ENCODE results near the gene RBMS3.

- TF ChIP-seq BHLHE40 (IDR thresholded peaks at IDR 0.05; ENCODE audit: borderline replicate concordance), result no peak
- TF ChIP-seq HDGF (IDR thresholded peaks at IDR 0.05; ENCODE audit: borderline replicate concordance), result no peak
- TF ChIP-seq SP1 (IDR thresholded peaks at IDR 0.05), result no peak
- TF ChIP-seq, protein P1, sequence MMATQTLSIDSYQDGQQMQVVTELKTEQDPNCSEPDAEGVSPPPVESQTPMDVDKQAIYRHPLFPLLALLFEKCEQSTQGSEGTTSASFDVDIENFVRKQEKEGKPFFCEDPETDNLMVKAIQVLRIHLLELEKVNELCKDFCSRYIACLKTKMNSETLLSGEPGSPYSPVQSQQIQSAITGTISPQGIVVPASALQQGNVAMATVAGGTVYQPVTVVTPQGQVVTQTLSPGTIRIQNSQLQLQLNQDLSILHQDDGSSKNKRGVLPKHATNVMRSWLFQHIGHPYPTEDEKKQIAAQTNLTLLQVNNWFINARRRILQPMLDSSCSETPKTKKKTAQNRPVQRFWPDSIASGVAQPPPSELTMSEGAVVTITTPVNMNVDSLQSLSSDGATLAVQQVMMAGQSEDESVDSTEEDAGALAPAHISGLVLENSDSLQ (IDR thresholded peaks at IDR 0.05), result no peak
- TF ChIP-seq FOXK2 (IDR thresholded peaks at IDR 0.05), result no peak
- TF ChIP-seq FOXM1 (IDR thresholded peaks at IDR 0.05; ENCODE audit: borderline replicate concordance), result no peak
- no peak for TF ChIP-seq ELF4 (IDR thresholded peaks at IDR 0.05)
- no peak for TF ChIP-seq ZNF384 (IDR thresholded peaks at IDR 0.05)
- TF ChIP-seq L3MBTL2 (conservative IDR thresholded peaks at IDR 0.05), result no peak
- TF ChIP-seq ARNT (IDR thresholded peaks at IDR 0.05), result no peak
- TF ChIP-seq CTBP1 (IDR thresholded peaks at IDR 0.05; ENCODE audit: borderline replicate concordance), result no peak
- TF ChIP-seq SUZ12 (IDR thresholded peaks at IDR 0.05), result no peak
- TF ChIP-seq FOXA1 (IDR thresholded peaks at IDR 0.05), result no peak
- no peak for TF ChIP-seq TARDBP (IDR thresholded peaks at IDR 0.05)
These were observed 497.0 kb downstream of the RBMS3 start for GRCh38 chr3:29777869-29778268.

Data from HEK293T (cell line).